TTC549 (cell line): ENCODE measurements around the gene C21orf91.

Source experiments
- FAIRE-seq: peaks from 2 replicates; lab custom pipeline; 2012; peaks lifted over from hg19 to GRCh38; lab: Jason Lieb, UNC

The C21orf91 gene

DNA sequence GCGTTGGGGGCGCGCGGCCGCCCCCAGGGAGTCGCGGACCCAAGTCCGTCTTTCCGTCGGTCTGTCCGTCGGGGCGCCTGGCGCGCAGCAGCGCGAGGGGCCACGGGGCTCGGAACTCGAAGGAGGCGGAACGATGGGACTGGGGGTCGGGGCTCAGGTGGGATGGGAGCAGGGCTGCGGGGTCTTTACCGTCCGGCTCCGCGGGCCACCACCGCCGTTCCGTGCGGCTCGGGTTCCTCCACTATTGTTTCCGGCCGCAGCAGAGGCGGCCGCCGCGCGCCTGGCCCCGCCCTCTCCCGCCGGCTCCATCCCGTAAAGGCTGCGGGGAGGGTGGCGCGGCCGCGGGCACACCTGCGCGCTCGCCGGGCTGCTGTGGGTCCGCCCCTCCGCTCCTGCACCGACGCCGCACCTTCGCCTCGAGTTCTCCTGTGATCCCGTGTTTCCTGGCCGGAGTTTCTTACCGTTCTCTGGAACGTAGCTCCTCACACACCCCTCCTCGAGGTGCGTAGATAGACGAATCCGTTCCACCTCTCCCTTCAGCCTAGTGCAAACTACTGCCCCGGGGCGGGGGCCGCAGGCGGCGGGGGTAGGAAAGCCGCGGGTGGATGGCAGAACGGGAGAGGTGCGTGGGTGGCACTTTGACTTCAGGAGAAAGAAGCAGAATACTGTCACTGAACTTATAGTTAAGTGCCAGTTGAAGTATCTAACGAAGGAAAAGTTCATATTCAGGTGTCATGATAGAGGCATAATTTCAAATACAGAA, at the start of gene C21orf91:
C21orf91 (minus strand) TSS at position 243 of the 763 bp plus-strand sequence. CDS start 1,038 bp downstream, outside the sequence.
- no peak for FAIRE-seq

DNA sequence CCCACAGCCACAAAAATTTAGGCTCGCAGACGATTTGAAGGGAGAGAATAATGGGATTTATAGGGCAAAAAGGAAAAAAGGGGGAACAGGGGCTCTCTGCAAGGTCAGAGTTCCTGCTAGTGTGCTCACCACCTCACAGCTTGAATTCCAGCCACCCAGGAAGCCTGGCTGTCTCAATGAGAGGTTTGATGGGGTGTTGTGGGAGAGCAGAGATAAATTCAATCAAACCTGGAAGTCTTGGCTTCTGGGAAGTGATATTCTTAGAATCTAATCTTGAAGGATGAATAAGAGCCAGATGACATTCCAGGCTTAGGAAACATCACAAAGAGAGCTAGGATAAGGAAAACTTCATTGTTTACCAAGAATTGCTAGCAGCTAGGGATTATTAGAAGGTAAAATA, 47.4 kb upstream of the C21orf91 start:
- FAIRE-seq: no peak

DNA sequence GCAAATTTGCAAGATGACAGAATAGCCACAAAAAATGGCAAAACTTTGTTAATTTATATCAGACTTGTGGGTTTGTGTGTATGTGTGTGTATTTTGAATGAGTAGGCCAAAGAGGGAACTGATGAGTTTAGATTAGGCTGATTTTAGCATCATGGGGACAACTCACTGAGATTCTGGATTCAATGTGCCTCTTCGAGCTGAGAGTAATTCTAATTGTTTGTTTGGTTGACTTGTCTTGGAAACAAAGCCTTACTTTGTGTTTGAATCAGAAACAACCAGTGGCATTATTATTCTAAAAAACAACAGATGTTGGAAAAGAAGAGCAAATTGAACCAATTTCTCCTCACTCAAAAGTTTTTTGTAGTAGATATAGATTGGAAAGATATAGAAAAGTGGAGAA, 40.5 kb upstream of the C21orf91 start:
- FAIRE-seq: no peak

DNA sequence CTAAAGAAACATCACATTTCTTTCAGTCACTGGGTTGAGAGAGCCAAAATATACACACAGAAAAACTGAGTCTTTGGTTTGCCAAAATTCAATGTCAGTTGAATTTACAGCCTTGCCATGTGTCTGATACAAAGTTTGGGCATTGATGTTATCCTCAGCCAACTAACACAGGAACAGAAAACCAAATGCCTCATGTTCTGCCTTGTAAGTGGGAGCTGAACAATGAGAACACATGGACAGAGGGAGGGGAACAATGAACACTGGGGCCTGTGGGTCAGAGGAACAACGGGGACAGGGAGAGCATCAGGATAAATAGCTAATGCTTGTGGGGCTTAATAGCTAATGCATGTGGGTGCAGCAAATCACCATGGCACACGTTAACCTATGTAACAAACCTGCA, 39.6 kb upstream of the C21orf91 start:
- FAIRE-seq: no peak

DNA sequence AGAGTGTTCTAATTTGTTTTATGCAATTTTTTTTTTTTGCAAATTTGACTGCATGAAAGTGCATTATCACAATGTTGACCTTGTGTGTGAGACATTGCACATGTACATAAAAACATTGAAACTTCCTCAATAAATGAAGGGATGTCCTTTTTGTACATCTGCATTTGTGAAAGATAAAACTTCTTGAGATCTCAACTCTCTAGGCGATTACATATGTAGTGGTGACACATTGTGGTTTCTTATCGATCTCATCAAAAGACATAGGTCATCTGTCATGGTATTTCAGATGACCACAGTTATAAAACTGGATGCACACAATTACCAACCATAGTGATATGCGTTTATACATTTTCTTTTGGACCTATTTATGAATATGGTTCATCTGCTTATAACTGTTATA, 35.6 kb upstream of the C21orf91 start:
- no peak for FAIRE-seq

DNA sequence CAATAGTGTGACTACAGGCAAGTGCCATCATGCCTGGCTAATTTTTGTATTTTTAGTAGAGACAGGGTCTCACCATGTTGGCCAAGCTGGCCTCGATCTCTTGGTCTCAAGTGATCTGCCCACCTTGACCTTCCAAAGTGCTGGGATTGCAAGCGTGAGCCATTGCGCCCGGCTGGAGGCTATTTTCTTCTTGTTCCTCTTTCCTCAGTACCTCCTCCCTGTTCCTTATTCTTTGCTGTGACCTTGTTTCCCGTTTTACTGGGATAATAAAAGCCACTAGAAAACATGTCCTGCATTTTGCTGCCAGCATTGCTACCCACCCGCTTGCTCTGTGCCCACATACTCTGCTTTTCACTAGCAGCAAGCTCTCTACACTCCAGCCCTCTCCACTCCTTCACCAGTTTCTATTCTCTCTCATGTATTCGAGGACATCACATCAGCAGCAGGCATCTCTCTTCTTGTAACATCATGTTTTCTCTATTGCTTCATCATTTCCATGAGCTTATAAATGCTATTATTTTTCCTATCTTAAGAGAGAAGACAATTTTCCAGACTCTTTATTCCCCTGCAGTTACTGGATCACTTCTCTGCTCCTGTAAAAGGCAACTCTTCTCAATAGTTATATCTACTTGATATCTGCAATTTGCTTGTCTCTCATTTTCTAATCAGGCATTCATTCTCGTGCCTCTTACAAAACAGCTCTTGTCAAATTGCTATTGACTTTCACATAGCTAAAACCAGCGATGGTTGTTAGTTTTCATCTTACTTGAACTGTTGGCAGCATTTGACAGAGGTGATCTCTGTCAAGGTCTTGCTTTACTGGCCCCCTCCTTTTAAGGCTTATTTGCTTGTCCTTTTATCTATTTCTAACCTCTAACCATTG, 34.5 kb upstream of the C21orf91 start:
- no peak for FAIRE-seq

DNA sequence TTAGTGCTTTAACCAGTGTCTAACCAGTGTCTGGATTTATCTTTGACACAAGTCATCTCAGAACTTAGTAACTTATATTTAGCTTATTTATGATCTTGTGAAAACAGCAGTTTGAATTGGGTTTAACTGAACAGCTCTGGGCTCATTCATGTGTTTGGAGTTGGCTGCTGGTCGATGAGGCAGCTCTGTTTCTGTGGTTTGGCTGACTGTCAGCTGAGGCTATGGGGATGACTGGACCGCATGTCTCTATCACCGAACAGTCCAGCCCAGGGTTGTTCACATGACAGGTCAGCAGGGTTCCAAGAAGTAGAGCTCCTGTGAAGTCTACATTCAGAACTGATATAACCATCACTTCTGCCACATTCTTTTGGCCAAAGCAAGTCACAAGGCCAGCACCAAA, 29.1 kb upstream of the C21orf91 start:
- FAIRE-seq: no peak

DNA sequence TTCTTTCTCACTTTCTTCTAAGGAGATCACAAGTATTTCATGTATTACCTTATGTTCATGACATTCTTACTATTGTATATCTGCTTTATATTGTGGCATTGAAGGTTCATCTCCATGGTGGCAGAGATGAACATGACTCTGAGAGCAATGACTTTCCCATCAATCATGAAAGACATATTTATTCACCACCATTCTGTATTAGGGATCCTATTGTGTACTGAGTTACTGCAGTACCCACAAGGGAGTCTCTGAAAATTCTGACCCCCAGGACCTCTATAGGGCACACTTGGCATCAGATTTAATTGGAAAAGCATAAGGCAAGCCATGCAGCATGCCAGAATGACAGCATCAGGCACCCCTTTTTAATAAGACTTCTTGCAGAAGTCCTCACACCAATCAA, 21.9 kb upstream of the C21orf91 start:
- FAIRE-seq: no peak

DNA sequence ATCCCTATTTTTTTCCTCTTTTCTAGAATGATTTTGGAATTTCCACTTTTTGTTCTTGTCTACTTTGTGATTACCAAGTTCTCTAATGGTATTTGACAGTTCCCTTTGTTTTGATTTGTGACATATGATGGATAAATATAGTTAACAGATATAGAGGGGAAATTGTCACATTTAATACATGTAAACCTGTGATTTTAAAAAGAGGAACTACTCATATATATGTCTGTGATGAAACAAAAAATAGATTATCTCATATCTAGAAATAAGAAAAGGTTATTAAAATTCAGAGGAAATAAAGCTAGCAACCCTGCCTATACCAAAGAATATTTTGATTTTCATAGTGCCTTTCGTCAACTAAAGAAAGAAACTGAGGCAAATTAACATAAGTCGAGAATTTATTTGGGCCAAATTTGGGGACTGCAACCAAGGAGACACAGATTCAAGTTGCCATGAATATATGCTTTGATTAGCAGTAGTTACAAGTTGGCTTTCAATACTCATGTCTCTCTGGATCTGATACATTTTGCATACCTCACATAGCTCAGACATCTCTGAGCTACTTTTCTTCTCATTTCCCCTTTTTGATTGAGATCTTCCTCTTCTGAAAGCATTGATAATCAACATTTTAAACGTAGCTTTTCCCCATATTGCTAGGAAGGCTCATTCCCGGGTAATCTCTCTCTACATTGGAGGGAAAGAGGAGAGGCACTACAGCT, 15.6 kb upstream of the C21orf91 start:
- FAIRE-seq: no peak

DNA sequence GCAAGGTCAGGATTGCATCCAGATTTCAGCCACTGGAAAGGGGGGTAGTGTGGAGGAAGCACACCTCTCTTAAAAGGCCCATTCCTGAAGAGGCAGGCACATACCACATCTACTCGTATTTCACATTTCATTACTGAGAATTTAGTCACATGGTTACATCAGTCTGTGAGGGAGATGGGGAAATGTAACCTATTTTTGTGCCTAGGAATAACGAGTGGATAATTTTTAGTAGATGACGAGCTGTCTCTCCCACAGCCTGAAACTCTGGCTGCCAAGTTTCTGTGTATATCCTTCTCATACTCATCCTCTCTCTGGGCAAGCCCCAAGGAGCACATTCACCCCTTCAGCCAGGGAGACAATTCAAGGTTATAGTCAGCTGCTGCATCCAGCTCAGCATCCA, 10.3 kb upstream of the C21orf91 start:
- no peak for FAIRE-seq

DNA sequence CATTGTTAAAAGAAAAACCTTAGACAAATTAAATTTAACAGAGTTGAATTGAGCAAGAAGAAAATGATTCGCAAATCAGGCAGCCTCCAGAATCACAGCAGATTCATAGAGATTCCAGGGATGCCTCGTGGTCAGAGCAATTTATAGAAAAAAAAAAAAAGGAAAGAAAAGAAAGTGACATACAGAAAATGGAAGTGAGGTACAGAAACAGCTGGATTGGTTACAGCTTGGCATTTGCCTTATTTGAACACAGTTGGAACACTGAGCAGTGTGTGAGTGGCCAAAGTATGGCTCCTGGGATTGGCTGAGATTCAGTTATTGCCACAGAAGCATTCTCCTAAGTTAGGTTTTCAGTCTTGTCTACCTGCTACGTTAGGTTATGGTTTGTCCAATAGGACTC, 9.1 kb upstream of the C21orf91 start:
- FAIRE-seq: no peak

DNA sequence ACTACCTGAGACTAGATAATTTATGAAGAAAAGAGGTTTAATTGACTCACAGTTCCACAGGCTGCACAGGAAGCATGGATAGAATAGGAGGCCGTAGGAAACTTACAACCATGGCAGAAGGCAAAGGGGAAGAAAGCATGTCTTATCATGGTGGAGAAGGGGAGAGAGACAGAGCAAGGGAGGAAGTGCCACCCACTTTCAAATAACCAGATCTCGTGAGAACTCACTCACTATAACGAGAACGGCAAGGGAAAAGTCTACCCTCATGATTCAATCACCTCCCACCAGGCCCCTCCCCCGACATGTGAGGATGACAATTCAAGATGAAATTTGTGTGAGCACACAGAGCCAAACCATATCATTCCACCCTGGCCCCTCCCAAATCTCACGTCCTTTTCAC, 4.7 kb upstream of the C21orf91 start:
- FAIRE-seq: no peak

DNA sequence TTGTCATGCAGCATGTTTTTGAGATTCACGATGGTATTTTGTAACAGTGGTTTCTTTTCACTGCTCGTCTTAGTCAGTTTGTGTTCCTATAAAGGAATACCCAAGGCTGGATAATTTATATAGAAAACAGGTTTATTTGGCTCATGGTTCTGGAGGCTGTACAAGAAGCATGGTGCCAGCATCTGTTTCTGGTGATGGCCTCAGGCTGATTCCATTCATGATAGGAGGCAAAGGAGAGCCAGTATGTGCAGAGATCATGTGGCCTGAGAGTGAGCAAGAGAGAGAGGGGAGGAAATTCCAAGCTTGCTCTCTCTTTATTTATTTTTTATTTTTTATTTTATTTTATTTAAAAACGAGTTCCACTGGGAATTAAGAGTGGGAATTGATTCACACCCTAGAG, 2.0 kb upstream of the C21orf91 start:
- FAIRE-seq: no peak

DNA sequence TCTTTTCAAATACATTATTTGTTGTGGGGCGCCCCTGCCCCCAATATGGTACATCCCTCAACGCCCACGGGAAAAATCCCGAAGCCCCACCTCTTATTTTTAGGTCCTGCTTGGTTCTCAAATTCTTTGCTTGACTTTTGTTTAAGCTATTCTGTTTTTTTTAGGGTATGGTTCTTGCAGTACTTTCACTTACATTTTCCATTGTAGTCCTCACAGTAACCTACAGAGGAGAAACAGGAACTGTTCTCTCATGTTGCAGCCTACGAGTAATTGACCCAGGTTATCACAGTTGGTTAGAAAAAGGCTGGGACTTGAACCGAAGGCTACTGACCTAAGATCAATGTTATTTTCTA, 697 bp upstream of the C21orf91 start:
- peak; percentile 63 for FAIRE-seq

DNA sequence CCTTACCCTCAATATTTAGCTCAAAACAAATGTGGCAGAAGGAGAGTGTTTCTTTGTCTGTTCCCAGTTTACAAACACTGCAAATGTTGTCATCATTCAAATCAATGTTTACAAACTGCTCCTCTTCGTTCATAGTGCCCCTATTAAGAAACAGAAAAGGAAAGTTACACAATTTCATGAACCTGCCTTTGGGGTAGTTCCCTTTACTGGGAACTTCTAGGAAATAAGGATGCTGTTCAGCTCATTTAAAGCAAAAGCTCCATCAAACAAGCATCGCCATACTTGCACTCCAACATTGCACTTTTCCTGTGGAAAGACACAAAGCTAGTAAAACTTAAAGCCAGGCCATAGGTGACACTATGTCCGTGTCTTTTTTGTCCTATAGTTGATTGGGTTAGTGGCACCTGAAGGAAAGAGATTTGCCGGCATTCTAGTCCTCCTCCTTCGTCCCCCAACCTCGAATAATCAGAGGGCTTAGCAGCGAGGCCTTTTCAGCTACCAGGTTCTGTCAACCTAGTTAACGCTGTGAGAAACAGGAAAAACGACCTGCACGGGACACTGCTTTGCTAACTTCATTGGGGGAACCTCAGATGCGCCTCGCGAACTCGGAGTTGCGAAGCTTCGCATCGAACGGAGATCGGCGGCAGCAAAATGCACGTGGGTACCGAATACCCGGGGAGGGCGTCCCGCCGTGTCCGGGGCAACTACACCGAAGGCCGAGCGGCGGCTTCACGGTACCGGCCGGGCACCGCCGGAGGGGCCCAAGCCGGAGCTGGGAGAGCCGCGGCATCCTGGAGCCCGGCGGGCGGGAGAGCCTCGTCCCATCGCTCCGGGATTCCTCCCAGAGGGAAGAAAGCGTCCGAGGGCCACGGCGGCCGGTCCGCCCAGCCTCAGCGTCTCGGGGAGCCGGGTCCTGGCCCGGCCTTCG, 706 bp downstream of the C21orf91 start:
- no peak for FAIRE-seq

DNA sequence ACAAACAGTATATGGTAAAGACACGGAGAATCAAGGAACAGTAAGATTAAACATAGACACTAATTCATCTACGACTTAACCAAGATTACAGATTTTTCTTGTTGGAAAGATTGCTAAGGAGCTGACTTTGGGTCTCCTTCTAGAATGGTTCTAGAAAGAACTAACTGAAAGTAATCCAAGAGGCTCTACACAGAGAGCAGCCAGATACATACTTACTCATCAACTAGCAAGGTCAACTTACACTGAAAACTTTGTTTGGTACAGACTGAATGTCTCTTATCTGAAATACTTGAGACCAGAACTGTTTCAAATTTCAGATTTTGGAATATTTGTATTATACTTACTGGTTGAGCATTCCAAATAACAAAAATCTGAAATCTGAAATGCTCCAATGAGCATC, 5.8 kb downstream of the C21orf91 start:
- no peak for FAIRE-seq

DNA sequence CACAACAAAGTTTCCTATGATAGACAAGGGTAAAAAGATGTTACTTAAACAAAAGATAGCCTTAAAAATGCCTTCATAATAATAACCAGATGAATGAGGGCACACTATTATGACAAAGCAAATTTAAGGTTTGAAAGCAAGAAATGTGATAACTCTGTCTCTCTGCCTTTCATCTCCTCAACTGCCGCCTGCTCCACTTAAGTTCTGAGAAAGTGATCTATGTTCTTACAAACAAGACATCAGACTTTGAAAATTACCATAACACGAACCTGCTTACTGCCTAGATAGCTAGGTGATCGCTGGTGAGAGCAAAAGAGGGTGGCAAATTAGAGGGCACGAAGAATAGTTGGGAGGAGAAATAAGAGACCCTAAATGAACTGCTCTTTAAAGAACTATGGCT, 13.2 kb downstream of the C21orf91 start:
- FAIRE-seq: no peak

DNA sequence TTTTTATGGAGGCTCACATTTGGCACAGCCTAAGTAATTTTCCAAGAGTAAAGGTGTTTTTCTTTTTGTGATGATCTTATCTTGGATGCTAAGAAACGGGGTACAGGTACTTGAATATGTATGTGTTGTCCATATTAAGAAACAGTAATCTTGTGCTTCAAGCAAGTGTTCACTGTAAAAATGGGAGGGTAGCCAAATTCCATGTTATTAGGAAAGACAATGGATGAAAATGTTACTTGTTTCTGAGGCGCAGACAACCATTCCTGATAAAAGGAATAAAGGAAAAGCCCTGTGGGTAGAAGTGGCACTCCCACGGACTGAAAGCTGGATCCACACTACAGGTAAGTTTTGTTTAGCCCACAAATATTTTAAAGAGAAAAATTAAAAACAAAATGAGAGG, 15.6 kb downstream of the C21orf91 start:
- no peak for FAIRE-seq

DNA sequence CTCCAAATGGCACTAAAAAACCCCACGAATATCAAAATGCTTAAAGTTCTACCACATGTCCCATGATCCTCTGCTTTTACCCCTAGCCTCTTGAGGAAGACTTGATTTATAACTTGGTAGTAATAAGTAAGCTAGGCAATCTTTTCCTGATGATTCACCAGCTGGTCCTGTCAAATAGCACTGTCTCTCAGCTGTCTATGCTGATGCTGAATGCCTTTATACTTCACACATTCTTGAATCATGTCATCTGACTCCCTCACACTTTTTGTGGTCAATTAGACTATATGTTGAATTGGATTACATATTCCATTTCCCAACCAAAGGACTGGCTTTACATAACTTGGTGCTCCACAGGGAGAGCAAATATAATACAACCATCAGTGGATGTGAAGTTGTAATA, 16.6 kb downstream of the C21orf91 start:
- FAIRE-seq: no peak

DNA sequence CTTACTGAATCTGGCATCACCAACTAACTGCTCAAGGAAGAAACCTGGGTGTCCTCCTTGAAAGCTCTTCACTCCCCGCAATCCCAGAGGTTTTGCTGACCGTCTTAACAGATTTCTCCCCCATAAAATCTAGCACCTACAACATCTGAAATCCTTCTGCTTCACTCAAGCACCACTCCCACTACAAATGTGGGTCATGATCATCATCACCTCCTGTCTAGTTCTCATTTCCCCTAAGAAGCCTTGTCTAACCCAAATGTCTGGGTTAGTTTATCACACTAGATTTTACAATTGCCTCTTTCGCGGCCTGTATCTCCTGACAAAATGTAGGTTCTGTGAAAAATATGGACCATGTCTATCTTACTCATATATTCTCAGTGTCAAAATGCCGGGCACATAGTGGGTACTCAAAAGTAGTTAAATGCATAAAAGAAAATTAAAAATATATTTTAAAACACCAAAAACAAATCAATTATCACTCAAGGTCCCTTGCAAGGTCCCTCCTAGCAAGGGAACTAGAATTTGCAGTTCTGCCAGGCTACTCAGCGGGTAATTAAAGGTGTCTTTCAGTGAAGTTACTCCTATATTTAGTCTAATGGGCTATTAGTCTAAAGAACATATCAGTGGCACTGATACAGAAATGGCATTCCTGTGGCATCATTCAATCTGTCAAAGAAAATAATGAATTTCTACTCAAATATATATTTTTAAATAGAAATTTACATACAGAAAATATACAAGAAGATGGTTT, 19.6 kb downstream of the C21orf91 start:
- no peak for FAIRE-seq

DNA sequence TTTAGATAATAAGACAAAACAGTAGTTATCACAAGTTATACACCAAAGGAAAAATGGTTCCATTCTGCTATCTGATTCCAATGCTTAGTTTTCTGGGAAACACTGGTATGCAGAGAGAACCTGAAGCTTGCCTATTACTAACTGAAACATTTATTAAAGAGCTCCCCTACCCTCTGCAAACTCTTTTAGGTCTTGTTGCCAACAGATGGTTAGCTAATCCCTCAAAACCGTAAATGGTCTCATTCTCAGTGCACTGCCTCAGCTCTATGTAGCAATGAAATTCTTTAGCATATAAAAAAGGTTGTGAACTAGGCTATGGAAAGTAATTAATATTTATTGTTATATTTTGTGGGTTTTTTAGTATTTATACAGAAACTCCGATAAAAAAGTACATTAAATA, 20.4 kb downstream of the C21orf91 start:
- FAIRE-seq: no peak
